ENCODE measurements around the gene KRTAP5-11. TPM values are rescaled to one million over a fixed set of nuclear protein-coding genes. Genes with fewer than 3 reads are reported as not detected.
"Not testable (repeated sequence)": the region's sequence is repeated elsewhere in the genome, so short reads cannot be mapped to it uniquely, and the experiment has no call there.

KRTAP5-11 gene
- total RNA-seq, 2 donors from 2014 or later, result 2.9 to 5.7 TPM

DNA sequence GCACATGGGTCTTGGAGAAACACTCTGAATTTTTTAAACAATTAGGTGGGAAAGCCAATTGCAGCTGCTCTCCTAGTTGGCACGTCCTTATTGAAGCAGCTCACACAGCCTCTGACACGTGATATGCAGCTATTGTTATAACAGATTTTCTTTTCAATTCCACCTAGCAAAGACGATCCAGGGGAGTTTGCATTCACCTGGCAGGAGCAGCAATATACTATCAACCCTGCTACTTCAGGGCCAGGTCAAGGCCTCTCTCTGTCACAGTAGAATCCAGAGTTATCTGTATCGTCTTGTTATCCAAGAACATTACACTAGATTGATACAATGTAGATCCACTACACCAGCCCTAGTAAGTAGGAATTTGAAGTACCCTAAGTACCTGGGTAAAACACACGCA is 8.3 kb downstream of the KRTAP5-11 start:
- Mint-ChIP-seq H3K4me1 (peaks cover 9% of the 10 kb centered on the region), H3K4me3 (no peak overlapping the region), H3K27me3 (ENCODE audit: insufficient read depth) (peaks cover 4% of the 10 kb centered on the region), H3K36me3 (ENCODE audit: low read depth) (no peaks in the 10 kb centered on the region), H3K9me3 (no peaks in the 10 kb centered on the region), H3K27ac (no peak overlapping the region)
- Histone ChIP-seq H3K9ac (ENCODE audit: extremely low read depth, low read length, poor library complexity, severe bottlenecking) (no peak overlapping the region), H3K9me3 (ENCODE audit: control insufficient read depth, low read length) (no peaks in the 10 kb centered on the region), H3K27ac (ENCODE audit: low read depth, low read length) (no peak overlapping the region), H3K27me3 (ENCODE audit: control insufficient read depth, insufficient read depth, low read length, poor library complexity, severe bottlenecking) (no peaks in the 10 kb centered on the region), H3K36me3 (ENCODE audit: control insufficient read depth, insufficient read depth, low read length) (no peaks in the 10 kb centered on the region), H3K4me3 (ENCODE audit: low read length) (no peak overlapping the region), H3K4me1 (ENCODE audit: control insufficient read depth, insufficient read depth, low read length) (no peaks in the 10 kb centered on the region)
- no peak for DNase-seq
- TF ChIP-seq, protein P1, sequence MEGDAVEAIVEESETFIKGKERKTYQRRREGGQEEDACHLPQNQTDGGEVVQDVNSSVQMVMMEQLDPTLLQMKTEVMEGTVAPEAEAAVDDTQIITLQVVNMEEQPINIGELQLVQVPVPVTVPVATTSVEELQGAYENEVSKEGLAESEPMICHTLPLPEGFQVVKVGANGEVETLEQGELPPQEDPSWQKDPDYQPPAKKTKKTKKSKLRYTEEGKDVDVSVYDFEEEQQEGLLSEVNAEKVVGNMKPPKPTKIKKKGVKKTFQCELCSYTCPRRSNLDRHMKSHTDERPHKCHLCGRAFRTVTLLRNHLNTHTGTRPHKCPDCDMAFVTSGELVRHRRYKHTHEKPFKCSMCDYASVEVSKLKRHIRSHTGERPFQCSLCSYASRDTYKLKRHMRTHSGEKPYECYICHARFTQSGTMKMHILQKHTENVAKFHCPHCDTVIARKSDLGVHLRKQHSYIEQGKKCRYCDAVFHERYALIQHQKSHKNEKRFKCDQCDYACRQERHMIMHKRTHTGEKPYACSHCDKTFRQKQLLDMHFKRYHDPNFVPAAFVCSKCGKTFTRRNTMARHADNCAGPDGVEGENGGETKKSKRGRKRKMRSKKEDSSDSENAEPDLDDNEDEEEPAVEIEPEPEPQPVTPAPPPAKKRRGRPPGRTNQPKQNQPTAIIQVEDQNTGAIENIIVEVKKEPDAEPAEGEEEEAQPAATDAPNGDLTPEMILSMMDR (conservative IDR thresholded peaks at IDR 0.05), result no peak
- 75 to 85% methylated on average over 4 to 5 of the region's 5 CpGs for WGBS, 2 experiments (ENCODE audit: insufficient coverage in 1 of 2, insufficient read length in 1 of 2)

DNA sequence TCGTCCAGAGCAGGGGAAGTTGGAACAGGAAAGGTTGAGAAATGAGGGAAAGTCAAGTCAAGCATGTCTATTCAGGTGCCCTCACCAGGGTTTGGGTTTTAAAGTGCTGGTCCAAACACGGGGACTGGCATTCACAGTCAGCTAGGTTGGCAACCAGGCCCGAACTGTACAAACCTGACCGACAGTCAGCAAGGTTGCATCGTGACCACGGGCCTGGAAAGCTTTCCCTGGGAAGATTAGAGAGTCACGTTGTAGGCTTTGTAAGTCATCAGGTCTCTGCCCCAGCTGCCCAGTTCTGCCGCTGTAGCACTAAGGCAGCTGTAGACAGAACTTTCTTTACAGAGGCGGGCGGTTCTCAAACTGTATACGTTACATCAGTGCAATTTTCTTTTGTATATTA is 9.9 kb downstream of the KRTAP5-11 start:
- no peak for DNase-seq
- H3K4me3 ChIP-seq (ENCODE audit: low read length), result no peak overlapping the region
- no peaks in the 10 kb centered on the region for H3K9me3 ChIP-seq (ENCODE audit: control insufficient read depth, low read length)
- WGBS, 2 experiments (ENCODE audit: insufficient coverage in 1 of 2, insufficient read length in 1 of 2), result 90 to 93% methylated on average over 7 to 11 of the region's 11 CpGs
- H3K9ac ChIP-seq (ENCODE audit: extremely low read depth, low read length, poor library complexity, severe bottlenecking), result no peak overlapping the region
- H3K36me3 ChIP-seq (ENCODE audit: control insufficient read depth, insufficient read depth, low read length), result no peaks in the 10 kb centered on the region
- Mint-ChIP-seq H3K9me3 (no peaks in the 10 kb centered on the region), H3K27ac (no peak overlapping the region), H3K4me1 (peaks cover 12% of the 10 kb centered on the region), H3K36me3 (ENCODE audit: low read depth) (no peaks in the 10 kb centered on the region), H3K27me3 (ENCODE audit: insufficient read depth) (peaks cover 7% of the 10 kb centered on the region), H3K4me3 (no peak overlapping the region)
- H3K4me1 ChIP-seq (ENCODE audit: control insufficient read depth, insufficient read depth, low read length), result no peaks in the 10 kb centered on the region
- no peaks in the 10 kb centered on the region for H3K27me3 ChIP-seq (ENCODE audit: control insufficient read depth, insufficient read depth, low read length, poor library complexity, severe bottlenecking)
- TF ChIP-seq, protein P1 (conservative IDR thresholded peaks at IDR 0.05), result no peak
- H3K27ac ChIP-seq (ENCODE audit: low read depth, low read length), result no peak overlapping the region

DNA sequence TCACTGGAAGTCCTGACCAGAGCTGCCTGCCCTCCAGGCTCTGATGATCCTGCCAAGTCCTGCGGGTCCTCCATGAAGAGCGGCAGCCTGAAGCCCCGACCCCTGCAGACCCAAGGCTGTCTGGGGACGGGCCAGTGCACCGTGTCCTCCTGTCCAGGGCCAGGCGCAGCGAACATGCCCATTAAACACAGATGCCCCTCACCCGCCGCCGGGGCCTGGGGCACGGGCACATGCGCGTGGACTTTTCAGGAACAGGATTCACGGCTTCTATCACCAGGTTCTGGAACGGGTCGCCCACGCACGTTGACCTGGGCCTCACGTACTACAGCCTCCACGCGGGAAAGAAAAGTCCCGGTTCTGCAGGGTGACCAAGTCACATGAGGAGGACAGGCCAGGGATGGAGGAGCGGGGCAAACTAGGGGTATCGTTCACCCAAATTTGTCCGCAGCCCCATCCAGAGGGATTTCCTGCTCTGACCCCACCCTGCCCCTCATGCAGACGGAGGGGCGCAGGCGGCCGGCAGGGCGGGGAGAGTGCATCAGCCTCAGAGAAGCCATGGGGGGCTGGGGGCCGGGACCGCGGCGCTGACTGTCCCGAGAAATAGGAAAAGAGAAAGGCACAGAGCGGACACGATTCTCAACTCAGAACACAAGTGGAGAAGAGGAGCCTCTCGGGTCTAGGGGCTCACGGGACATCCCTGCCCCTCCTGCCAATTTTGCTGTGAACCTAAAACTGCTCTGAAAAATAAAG is 11.4 kb downstream of the KRTAP5-11 start:
- not testable (repeated sequence) for DNase-seq; H3K9me3 ChIP-seq (ENCODE audit: control insufficient read depth, low read length); H3K27me3 ChIP-seq (ENCODE audit: control insufficient read depth, insufficient read depth, low read length, poor library complexity, severe bottlenecking); H3K27ac ChIP-seq (ENCODE audit: low read depth, low read length); H3K4me3 Mint-ChIP-seq; H3K27ac Mint-ChIP-seq; H3K36me3 ChIP-seq (ENCODE audit: control insufficient read depth, insufficient read depth, low read length); H3K9me3 Mint-ChIP-seq; H3K36me3 Mint-ChIP-seq (ENCODE audit: low read depth); H3K27me3 Mint-ChIP-seq (ENCODE audit: insufficient read depth); H3K9ac ChIP-seq (ENCODE audit: extremely low read depth, low read length, poor library complexity, severe bottlenecking); H3K4me1 ChIP-seq (ENCODE audit: control insufficient read depth, insufficient read depth, low read length); H3K4me3 ChIP-seq (ENCODE audit: low read length)
- WGBS, 2 experiments (ENCODE audit: insufficient coverage in 1 of 2, insufficient read length in 1 of 2), result 91 to 95% methylated on average over 26 to 32 of the region's 39 CpGs
- H3K4me1 Mint-ChIP-seq, result peaks cover 16% of the 10 kb centered on the region
